HG03442 (cell line): ENCODE data around the gene GRM7.

ENCODE experiments used
- ATAC-seq: cut with Tn5 transposase; IDR thresholded peaks from one replicate; pipeline ENCODE4 v1.9.1; 2021; ENCODE audit warnings: mild to moderate bottlenecking, moderate library complexity; ENCODE audit not compliant: unreplicated experiment

GRM7 gene

DNA sequence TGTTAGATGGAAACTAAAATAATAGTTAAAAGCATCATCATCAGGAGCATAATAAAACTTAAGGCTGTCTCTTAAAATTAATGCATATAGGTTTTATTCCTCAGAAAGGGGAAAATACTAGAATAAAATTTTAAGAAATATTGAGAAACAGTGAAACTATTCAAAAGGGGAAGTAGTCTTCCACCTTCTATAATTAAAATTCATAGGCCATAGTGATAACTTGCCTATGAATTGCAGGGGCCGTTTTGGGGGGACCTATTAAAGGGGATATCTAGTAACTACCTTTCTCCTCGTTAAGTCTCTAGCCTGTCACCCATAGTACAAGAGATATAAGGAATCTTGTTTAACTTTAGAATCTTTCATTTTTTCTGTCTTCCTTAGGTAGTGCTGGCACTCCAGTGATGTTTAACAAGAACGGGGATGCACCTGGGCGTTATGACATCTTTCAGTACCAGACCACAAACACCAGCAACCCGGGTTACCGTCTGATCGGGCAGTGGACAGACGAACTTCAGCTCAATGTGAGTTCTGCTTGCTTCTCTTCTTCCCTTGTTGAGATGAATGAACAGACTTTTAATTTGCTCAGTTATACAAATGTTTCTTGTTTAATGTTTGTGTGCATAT is 600.4 kb downstream of the GRM7 start:
- peak; percentile 98 for ATAC-seq

DNA sequence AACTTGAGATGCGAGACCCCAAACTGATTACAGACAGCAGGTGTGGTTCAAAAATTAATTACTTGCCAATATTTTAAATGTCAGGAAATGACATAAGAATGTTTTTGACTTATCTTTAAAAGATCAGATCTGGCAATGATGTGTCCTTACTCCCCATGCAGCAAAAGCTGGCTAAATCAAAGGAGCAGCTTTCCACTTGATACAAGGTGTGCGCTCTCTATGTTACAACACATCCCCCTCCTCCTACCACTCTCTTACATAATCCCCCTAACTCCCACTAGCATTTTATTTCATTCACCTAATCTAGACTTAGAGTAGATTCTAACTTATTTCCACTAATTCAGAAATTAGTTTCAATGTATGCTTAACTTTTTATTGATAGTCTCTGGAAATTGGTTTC is 609.0 kb downstream of the GRM7 start:
- no peak for ATAC-seq

DNA sequence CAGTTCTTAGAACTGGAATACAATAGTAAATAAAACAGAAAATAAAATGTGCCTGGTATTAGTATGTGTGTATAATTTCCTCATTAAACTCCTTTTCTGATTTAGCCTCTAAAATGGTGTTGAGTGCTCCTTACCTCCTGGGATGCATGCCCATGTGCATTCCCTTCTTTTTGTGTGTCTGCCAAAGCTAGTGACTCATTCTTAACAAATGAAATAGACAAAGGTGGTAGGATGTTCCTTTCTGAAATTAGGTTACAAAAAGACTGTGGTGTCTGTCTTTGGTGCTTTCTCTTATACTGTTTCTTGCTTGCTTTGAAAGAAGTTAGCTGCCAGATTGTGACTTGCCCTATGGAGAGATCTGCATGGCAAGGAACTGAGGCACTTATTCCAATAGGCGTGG is 623.7 kb downstream of the GRM7 start:
- no peak for ATAC-seq

DNA sequence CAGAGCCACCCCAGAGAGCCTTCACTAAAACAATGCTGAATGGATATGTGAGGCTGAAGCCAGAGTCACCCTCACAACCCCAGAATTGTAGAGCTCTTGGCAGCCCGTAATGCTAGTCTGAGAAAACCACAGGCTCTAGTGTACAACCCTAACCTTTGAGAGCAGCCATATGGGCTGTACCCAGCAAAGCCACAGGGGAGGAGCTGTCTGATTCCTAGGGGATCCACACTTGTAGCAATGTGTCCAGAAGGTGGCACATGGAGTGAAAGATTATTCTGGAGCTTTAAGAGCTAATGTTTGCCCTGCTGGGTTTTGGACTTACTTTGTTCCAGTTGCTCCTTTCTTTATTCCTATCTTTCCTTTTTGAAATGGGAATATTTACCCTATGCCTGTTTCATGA is 626.8 kb downstream of the GRM7 start:
- ATAC-seq, result no peak

DNA sequence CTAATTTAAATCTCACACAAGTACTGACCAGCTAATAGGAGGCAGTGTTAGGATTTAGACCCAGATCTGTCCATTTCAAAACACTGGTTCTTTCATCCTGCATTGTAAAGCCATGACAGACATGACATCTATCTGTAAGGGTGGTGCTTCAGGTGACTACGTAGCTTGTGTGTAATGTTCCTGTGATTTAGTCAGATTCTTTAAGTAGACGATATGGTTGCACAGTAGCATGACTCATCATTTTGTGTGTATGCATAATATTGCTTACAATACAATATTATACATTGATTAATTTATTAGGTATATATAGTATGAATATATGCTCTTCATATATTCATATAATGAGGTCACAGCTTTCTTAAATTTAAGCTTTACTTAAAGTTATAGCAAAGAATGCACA is 628.5 kb downstream of the GRM7 start:
- no peak for ATAC-seq

DNA sequence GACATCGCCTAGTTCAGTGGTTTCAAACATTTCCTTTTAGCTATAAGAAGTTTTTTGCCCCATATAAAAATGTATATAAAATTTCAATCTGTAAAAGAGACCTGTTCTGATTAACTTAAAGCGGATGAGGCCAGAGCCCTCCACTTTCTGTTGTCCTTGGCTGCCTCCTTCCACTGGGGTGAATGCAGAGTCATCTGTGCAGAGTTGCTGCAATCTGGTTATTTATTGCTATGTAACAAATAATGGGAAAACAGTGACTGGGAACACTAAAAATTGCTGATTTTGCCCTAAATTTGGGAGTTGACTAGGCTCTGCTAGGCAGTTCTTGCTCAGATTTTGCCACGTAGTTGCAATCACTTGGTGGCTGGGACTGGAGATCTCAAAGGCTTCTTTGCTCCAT is 637.8 kb downstream of the GRM7 start:
- ATAC-seq, result no peak

DNA sequence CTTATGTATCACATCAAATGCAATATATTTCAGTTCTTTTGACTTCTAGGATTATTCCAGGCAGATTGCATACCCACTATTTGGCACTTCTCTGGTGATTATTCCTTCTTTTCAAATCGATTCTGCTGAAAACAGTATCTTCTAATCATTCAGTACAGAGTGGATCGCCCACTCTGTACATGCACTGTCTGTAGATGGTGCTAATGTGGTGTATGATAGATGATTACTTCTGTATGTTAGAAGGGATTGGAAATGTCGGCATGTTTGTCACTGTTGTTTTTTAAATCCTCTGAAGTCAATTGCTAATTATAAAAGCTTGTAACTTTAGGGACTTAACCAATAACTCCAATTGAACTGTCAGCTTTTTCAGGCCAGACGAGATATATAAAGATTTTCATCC is 642.5 kb downstream of the GRM7 start:
- ATAC-seq, result no peak

DNA sequence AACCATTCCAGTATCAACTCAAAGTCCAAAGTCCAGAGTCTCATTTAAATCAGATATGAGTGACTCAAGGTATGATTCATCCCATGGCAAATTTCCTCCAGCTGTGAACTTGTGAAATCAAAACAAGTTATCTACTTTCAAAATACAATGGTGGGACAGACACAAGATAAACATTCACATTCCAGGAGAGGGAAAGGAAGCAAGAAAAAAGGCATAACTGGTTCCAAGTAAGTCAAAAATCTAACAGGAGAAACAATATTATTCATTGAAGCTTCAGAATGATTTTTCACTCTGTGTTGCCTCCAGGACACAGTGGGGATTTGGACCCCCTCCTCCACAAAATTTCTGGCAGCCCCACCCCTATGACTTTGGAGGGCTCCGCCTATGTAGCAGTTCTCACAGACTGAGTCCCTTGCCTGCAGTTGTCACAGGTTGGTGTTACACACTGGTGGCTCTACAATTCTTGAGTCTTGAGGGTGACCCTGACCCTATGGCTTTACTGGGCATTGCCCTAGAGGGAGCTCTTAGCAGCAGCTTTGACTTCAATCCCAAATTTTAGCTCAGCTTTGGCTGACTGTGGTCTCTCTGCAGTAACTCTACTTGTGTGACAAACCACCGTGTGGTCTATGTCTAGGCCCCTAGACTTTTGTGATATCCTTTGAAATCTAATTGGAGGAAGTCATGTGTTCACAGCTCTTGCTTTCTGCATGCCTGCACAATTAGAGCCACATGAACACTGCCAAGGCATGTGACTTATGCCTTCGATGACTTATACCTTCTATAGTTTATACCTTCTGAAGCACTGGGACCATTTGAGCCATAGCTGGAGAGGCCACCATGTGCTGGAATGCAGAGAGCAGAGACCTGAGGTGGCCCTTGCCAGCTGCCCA is 644.2 kb downstream of the GRM7 start:
- no peak for ATAC-seq

DNA sequence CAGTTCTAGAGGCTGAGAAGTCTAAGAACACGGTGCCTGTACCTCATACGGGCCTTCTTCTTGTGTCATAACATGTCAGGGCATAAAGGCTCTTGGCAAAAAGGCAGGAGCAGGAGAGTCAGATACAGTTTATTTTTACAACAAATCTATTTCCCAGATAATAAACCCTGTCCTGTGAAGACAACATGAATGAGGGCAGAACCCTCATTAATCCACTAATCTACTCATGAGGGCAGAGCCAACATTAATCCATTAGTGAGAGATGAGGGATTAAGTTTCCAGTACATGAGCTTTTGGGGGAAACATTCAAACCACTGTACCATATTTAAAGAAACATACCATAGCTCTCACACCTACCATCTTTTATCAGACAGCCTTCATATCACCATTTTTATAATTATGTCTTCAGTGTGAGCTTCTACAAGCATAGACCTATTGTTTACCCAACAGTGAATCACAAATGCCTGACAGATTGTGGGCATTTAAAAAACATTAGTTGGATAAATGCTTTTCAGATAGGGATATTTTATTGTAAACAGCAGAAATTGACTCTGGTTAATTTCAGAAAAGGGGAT is 645.8 kb downstream of the GRM7 start:
- ATAC-seq, result no peak

DNA sequence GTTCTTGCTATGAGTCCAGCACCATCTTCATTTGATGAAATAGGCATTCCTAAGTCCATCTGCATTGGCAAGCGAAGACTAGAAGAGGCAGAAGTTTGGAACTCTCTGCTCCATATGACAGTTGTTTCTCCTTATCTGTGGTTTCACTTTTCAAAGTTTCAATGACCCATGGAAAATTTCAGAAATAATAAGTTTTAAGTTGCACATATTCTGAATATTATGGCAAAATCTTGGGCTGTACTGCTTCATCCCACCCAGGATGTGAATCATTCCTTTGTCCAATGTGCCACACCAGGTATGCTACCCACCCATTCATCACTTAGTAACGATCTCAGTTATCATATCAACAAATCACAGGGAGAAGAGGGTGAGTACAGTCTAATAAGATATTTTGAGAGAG is 647.9 kb downstream of the GRM7 start:
- no peak for ATAC-seq

DNA sequence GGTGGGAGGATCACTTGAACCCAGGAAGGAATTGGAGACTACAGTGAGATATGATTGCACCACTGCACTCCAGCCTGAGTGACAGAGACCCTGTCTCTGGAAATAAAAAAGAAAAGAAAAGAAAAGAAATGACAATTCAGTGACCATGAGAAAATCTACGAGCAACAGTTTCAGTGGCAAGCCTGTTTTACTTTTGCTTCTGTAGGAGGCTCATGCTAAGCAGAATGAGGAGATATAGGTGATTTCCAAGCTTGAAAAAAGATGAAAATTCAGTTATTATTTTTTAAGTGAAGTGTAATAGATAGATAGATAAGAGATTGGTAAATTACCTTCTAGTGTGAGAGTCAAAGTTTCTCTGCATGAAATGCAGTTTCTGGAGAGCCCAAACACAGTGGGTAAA is 651.1 kb downstream of the GRM7 start:
- ATAC-seq, result no peak

DNA sequence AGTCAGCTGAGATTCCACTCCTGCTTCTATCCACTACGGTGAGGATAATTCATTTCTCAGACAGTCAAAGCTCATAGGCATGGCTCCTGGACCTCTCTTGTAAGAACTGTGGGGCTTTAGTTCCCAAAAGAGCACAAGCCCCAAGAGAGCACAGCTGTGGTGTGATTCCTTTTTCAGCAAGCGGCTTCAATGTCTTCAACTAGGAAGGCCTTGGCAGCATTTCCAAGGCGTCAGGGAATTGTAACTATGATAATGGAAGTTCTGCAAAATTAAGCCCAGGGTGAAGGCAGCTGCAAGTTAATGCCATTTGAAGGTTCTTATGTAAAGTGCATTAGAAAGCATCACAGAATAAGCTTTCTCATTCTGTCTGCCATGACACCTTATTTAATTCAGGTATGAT is 657.1 kb downstream of the GRM7 start:
- no peak for ATAC-seq

DNA sequence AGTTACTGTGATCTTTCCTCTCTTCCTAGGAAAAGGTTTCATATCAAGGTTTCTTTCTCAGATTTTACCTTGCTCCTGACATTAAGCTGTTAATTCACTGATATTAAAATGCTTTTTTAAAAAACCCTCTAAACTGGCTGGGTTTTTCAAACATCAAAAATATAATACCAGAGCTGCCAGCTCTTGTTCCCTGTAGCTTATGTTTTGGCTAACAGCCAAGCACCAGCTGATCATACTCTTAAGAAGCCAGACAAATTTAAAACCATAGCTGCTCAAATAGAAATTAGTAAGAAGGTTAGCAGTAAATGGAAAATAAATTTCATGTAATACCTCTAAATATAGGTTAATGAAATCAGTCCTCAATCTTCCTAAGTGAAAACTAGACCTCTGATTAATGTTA is 657.5 kb downstream of the GRM7 start:
- no peak for ATAC-seq

DNA sequence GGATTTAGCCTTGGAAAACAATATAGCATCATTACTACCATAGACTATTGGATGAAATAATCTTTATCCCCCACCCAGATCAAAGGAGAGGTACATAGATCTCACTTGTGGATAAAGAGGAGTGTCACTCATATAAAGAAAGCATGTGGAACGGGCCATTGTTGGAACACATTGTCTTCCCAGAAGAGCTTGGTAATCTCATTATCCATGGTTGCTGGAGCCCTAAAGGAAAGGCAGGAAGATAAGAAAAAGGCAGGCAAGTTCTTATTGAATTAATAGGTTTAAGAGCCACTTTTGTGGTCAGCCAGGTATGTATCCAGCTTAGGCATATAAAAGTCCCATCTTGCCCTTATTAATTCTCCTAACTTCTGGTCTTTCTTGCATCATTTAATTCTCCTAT is 659.1 kb downstream of the GRM7 start:
- ATAC-seq, result no peak

DNA sequence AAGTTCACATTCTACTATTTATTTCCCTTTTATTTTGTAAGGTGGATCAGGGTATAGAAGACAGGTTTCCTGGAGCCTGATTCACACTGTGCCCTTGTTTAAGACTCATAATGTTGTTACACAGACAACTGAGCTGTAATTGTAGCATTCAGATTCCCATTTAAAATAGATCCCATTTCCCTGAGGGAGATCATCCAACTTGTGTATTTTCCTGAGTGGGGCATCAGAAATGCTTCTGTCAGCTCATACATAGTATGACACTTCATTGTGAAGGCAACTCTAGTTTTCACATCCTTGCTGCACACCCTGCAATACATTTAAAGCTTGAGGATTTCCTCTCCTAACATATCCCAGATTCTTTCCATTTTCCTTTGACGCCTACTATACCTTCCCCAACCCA is 659.7 kb downstream of the GRM7 start:
- ATAC-seq, result no peak

DNA sequence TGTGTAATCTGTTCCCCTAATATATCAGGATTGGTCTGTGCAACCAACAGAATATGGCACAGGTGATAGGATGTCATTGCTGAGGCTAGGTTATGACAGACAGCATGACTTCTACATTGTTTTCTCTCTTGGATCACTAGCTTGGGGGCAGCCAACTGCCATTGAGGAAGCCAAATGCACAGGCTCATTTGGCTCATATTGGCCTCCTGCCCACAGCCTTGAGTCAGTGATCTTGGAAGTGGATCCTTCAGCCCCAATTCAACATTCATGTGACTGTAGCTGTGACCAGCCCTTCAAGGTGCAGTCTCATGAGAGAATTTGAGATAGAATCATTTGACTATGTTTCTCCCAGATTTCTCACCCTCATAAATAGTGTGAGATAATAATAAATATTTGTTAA is 675.6 kb downstream of the GRM7 start:
- no peak for ATAC-seq

DNA sequence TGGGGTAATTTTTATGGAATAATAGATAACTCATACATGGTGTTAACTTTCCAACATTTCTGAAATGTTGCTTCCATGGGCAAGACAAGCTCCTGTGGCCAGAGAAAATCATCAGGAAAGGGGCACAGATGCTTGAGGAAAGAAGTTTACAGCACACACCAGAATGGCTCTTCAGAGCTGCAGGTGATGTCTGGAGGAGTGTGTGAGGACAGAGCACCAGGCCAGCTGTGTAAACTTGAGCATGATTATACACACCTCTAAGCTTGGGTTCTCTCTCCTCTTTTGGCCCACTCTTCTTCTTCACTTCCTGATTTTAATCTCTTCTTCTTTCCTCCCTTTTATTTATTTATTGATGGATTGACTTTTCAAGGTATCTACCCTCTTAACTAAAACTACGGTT is 676.0 kb downstream of the GRM7 start:
- ATAC-seq, result no peak

DNA sequence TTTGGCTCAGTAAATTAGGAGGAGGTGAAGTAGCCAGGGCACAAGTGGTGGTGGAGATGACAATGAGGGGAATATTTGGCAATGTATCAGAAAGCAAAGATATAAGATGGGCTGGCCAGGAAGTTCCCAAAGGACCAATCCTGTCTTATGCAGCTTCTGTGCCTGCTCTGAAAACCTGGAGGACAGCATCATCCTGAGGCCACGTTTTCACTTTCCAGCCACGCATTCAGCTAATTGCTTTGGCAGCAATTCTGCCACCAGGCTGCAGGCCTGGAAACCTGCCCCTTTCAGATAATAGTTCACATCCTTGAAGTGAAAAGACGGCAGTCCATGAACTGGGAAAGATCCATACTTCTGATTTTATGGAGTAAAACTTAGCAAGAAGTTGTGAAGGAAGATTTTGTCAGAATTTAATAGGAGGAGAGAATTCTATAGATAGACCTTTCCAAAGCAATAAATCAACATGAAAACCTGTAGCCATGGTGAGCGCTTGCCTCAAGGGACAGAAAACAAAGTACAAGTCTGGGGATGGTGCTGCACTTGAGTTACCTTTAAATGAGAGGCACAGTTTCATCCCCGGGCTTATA is 682.5 kb downstream of the GRM7 start:
- ATAC-seq, result no peak

DNA sequence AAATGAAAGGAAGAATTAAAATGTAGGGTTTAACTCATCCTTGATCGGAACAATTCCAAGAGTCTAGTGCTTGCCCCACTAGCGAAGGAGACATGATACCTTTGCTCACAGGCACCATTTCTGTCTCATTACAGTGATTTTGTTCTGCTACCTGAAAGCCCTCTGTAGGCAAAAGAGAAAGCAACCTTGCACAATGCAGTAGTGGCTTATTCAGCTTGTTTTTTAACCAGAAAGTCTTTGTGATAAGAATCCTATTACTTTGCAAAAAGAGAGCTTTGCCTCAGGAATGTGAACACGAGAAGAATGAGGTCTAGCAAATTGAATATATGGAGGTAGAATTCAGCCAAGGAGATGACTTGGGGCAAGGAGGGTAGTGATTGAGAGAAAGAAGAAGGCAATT is 684.4 kb downstream of the GRM7 start:
- no peak for ATAC-seq

DNA sequence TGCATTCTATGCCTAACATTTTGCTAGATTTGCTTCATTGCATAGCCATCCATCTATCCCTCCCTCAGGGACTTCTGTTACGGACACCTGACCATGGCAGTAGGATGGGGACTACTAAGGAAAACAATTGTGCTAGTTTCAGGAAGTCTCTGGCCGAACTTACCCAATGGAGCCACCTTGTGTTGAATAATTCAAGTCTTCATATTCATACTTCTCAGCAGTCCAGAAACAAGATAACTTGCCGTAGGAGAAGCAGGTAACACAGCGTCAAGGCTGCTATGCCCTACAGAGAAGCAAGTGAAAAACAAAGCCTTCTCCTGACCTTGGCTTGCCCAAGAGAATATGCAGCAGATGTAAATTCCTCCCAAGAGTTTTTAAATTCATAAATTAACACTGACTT is 685.3 kb downstream of the GRM7 start:
- no peak for ATAC-seq

DNA sequence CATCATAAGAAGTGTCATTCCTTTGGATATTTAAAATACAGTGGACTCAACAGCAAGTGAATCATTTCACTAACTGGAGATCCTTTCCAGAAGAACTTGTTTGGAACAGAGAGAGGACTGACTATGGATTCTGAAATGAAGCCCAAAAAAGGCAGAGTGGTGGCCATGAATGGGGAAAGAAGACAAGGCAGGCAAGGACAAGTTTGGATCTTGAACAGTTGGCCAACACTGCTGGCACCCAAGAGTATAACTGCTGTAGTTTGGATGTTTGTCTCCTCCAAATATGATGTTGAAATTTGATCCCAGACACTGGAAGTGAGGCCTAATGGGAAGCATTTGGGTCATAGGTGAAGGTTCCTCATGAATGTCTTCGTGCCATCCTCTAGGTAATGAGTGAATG is 686.9 kb downstream of the GRM7 start:
- no peak for ATAC-seq

DNA sequence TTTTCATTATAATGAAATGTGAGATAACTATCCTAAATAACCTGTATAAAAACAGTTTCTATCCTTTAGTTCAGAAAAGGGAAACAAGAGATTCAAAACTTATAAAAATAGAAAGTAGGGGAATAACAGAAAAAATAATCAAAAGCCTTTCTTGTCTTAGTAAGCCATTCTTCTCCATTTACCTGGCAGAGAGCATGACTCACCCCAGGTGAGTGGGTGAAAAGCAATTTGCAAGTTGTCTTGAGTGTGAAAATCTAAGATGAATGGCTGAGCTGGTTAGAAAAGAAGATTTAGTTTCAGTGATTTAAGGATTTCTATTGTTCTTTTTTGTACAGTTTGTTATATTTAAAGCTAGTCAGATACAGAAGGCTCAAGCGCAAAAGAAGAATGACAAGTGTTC is 702.0 kb downstream of the GRM7 start:
- ATAC-seq, result no peak
